Panc1 (cell line): ENCODE data around the gene ARHGAP8. TPM values are rescaled to one million over a fixed set of nuclear protein-coding genes. Genes with fewer than 3 reads are reported as not detected.

ENCODE experiments used
- ATAC-seq: fragments of 200-7000 bp; cut with Tn5 transposase; 2 replicates; pipeline ENCODE4 v1.9.1; 2020; ENCODE audit warnings: mild to moderate bottlenecking, moderate library complexity
- BruUV-seq: library from RNA; stranded (reverse); fragments of 400-500 nt; replicated peaks from 2 replicates; lab custom pipeline; 2021; lab: Mats Ljungman, UMichigan
- CTCF ChIA-PET: fragments of 300-600 bp; sonication (Branson Sonifier 250); formaldehyde crosslinking; loops from one replicate; lab custom pipeline; 2022; ENCODE audit warnings: antibody characterized with exemption; lab: Charles Lee
- POLR2A ChIA-PET: fragments of 300-600 bp; sonication (Branson Sonifier 250); formaldehyde crosslinking; loops from one replicate; lab custom pipeline; 2022; ENCODE audit warnings: antibody characterized with exemption; lab: Charles Lee
- DNase-seq: peaks from one replicate; pipeline ENCODE4 v3.0.0-alpha.2; 2010; ENCODE audit warnings: low read depth, low spot score
- H3K27ac ChIP-seq: 2 replicates; pipeline ENCODE4 v1.5.1; 2011; ENCODE audit warnings: mild to moderate bottlenecking, low read length, inconsistent platforms
- H3K27me3 ChIP-seq: fragments of 200-500 bp; sonication (Bioruptor generic); 2 replicates; pipeline ENCODE4 v1.6.0; 2014; ENCODE audit warnings: low read length, inconsistent platforms; ENCODE audit not compliant: control insufficient read depth, insufficient read depth
- H3K36me3 ChIP-seq: fragments of 200-500 bp; sonication (Bioruptor generic); 2 replicates; pipeline ENCODE4 v1.5.1; 2014; ENCODE audit warnings: inconsistent platforms, mild to moderate bottlenecking, low read length, moderate library complexity; ENCODE audit not compliant: control insufficient read depth, insufficient read depth
- H3K4me1 ChIP-seq: 2 replicates; pipeline ENCODE4 v1.5.1; 2011; ENCODE audit warnings: inconsistent platforms, mild to moderate bottlenecking, low read length, moderate library complexity; ENCODE audit not compliant: control insufficient read depth, insufficient read depth
- H3K4me3 ChIP-seq, 2 experiments: 2 replicates each; pipeline ENCODE4 v1.5.1; 2011 to 2012; ENCODE audit warnings: low read depth in 2 of 2, low read length in 2 of 2, mild to moderate bottlenecking in 2 of 2, inconsistent platforms in 1 of 2, moderate library complexity in 1 of 2
- H3K9me3 ChIP-seq: fragments of 200-500 bp; sonication (Bioruptor generic); 2 replicates; pipeline ENCODE4 v1.5.1; 2014; ENCODE audit warnings: low read depth, mild to moderate bottlenecking, inconsistent platforms, low read length, moderate library complexity; ENCODE audit not compliant: control insufficient read depth, insufficient read depth
- POLR2AphosphoS5 ChIP-seq: IDR thresholded peaks from 2 replicates; pipeline ENCODE4 v1.6.1; 2012; ENCODE audit warnings: mild to moderate bottlenecking, low read depth, low read length, moderate library complexity
- SIN3A ChIP-seq: IDR thresholded peaks from 2 replicates; pipeline ENCODE4 v1.6.1; 2012; ENCODE audit warnings: low read depth, mild to moderate bottlenecking, low read length, moderate library complexity, borderline replicate concordance; ENCODE audit not compliant: insufficient read depth
- TCF7L2 ChIP-seq: IDR thresholded peaks from 2 replicates; pipeline ENCODE4 v1.6.1; 2011; ENCODE audit warnings: mild to moderate bottlenecking, low read depth, low read length, inconsistent platforms
- in situ Hi-C: cut with HindIII; loops from 2 replicates; pipeline ENCODE4 v1.10.0; 2016; ENCODE audit warnings: low sequenced_read_pairs, low pct_unique_long_range_greater_than_20kb
- intact Hi-C: fragments of 100-400 bp; cut with micrococcal nuclease; formaldehyde crosslinking; loops from one replicate; pipeline ENCODE4 v1.10.0; 2022; ENCODE audit not compliant: unreplicated experiment
- total RNA-seq: library from RNA; stranded (reverse); gene quantifications from one replicate; pipeline ENCODE4 v1.2.1, GENCODE V29; 2021; ENCODE audit not compliant: unreplicated experiment
- TF ChIP-seq, protein P1 (sequence below): fragments of 450-650 bp; IDR thresholded peaks from 2 replicates; pipeline ENCODE4 v1.5.1; 2017; ENCODE audit warnings: mild to moderate bottlenecking
- TF ChIP-seq, protein P2 (sequence below), 2 experiments: IDR thresholded peaks; 2 replicates each; pipeline ENCODE4 v1.6.1; 2011 to 2012; ENCODE audit warnings: low read depth in 2 of 2, control low read depth in 1 of 2, low read length in 1 of 2, mild to moderate bottlenecking in 1 of 2, moderate library complexity in 1 of 2; ENCODE audit not compliant: insufficient read depth in 1 of 2

ARHGAP8 gene
- total RNA-seq, 1 experiment from 2014 or later: 9.2 TPM

DNA sequence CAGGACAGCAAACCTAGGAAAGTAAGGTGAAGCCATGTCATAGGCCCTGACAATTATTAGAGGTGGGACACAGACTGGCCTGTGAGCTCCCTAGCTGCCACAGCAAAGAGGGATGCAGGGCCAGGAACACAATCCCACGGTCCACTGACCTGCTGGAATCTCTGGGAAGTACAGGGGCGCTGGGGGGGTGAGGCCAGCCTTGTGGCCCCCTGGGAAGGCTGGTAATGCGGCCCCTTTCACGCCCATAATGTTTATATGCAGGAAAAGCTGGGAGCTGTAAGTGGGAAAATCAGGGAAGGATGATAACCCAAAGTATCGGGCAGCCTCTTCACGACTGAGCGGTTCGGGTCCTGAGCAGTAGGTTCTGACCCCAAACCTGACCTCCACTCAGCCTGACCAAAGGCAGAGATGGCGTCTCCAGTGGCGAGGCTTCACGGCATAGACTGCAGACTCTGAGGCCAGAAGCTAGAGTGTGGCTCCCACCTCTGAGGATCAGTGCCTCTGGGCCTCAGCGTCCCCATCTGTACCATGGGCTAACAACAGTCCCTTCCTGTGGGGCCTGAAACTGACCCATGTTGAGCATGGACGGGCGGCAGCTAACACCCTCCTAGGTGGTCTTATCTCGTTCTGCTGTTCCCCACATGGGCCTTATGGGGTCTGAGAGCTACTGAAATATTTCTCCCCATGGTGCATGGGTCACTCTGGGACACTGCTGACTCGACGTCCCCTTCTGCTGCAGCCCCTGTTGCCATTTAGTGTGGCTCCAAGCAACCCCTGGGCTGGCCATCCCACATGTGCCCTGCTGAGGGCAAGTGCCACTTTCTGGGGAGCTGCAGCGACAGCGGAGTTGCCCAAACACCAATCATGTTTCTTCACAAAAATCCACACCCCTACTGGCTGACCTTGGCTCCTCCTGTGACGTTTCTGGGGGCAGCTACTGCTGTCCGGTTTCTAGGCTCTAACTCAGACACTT, 155.7 kb downstream of the ARHGAP8 start:
- TF ChIP-seq SIN3A: no peak
- TF ChIP-seq POLR2AphosphoS5: no peak
- TF ChIP-seq, protein P1, sequence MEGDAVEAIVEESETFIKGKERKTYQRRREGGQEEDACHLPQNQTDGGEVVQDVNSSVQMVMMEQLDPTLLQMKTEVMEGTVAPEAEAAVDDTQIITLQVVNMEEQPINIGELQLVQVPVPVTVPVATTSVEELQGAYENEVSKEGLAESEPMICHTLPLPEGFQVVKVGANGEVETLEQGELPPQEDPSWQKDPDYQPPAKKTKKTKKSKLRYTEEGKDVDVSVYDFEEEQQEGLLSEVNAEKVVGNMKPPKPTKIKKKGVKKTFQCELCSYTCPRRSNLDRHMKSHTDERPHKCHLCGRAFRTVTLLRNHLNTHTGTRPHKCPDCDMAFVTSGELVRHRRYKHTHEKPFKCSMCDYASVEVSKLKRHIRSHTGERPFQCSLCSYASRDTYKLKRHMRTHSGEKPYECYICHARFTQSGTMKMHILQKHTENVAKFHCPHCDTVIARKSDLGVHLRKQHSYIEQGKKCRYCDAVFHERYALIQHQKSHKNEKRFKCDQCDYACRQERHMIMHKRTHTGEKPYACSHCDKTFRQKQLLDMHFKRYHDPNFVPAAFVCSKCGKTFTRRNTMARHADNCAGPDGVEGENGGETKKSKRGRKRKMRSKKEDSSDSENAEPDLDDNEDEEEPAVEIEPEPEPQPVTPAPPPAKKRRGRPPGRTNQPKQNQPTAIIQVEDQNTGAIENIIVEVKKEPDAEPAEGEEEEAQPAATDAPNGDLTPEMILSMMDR: no peak
- no peak for TF ChIP-seq TCF7L2
- TF ChIP-seq, protein P2, sequence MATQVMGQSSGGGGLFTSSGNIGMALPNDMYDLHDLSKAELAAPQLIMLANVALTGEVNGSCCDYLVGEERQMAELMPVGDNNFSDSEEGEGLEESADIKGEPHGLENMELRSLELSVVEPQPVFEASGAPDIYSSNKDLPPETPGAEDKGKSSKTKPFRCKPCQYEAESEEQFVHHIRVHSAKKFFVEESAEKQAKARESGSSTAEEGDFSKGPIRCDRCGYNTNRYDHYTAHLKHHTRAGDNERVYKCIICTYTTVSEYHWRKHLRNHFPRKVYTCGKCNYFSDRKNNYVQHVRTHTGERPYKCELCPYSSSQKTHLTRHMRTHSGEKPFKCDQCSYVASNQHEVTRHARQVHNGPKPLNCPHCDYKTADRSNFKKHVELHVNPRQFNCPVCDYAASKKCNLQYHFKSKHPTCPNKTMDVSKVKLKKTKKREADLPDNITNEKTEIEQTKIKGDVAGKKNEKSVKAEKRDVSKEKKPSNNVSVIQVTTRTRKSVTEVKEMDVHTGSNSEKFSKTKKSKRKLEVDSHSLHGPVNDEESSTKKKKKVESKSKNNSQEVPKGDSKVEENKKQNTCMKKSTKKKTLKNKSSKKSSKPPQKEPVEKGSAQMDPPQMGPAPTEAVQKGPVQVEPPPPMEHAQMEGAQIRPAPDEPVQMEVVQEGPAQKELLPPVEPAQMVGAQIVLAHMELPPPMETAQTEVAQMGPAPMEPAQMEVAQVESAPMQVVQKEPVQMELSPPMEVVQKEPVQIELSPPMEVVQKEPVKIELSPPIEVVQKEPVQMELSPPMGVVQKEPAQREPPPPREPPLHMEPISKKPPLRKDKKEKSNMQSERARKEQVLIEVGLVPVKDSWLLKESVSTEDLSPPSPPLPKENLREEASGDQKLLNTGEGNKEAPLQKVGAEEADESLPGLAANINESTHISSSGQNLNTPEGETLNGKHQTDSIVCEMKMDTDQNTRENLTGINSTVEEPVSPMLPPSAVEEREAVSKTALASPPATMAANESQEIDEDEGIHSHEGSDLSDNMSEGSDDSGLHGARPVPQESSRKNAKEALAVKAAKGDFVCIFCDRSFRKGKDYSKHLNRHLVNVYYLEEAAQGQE (IDR thresholded peaks at IDR 0.05; ENCODE audit: insufficient read depth in 1 of 2, low read depth in 2 of 2, low read length in 1 of 2): no peak
- no peak for DNase-seq
- H3K27ac ChIP-seq: no peak overlapping the region
- in situ Hi-C loops: no loop called here
- no peaks in the 10 kb centered on the region for H3K4me1 ChIP-seq
- POLR2A ChIA-PET: no interaction called here
- no peaks in the 10 kb centered on the region for H3K9me3 ChIP-seq
- CTCF ChIA-PET: no interaction called here
- no peaks in the 10 kb centered on the region for H3K27me3 ChIP-seq
- no peaks in the 10 kb centered on the region for H3K36me3 ChIP-seq
- intact Hi-C loops: no loop called here
- BruUV-seq: no TSS peak
- no peak overlapping the region for H3K4me3 ChIP-seq
- no peak for ATAC-seq

- CTCF ChIA-PET: no interaction called here
- in situ Hi-C loops (no loop called here), intact Hi-C loops (no loop called here)
- TF ChIP-seq, protein P1: no peak
- TF ChIP-seq POLR2AphosphoS5: no peak
- TF ChIP-seq TCF7L2: no peak
- TF ChIP-seq SIN3A: no peak
- TF ChIP-seq, protein P2 (IDR thresholded peaks at IDR 0.05; ENCODE audit: insufficient read depth in 1 of 2, low read depth in 2 of 2, low read length in 1 of 2): no peak
- no peak overlapping the region for H3K4me3 ChIP-seq
- ATAC-seq (no peak), DNase-seq (no peak)
- no peaks in the 10 kb centered on the region for H3K27me3 ChIP-seq
- POLR2A ChIA-PET: no interaction called here
- no peak overlapping the region for H3K27ac ChIP-seq
- H3K9me3 ChIP-seq: no peaks in the 10 kb centered on the region
- no TSS peak for BruUV-seq
- no peaks in the 10 kb centered on the region for H3K4me1 ChIP-seq
- H3K36me3 ChIP-seq: no peaks in the 10 kb centered on the region
Measured at GRCh38 chr22:44909241-44909640, 156.9 kb downstream of the ARHGAP8 start.
